K562 (cell line): ENCODE data around the gene DNAJB4. TPM values are rescaled to one million over a fixed set of nuclear protein-coding genes. Genes with fewer than 3 reads are reported as not detected.
A peak's percentile ranks its signal among the peaks of the same experiment; 100 is the strongest.

Experiments used
- CEBPB ChIP-seq: fragments of 450-650 bp; IDR thresholded peaks from 2 replicates; pipeline ENCODE4 v1.6.1; 2016; ENCODE audit warnings: missing genetic modification characterization, missing compliant biosample characterization
- E2F1 ChIP-seq: sonication (generic); formaldehyde crosslinking; IDR thresholded peaks from 2 replicates; pipeline ENCODE4 v1.8.1; 2023; ENCODE audit warnings: mild to moderate bottlenecking, missing genetic modification reagents, moderate library complexity
- ELF1 ChIP-seq: fragments of 200-800 bp; sonication (Bioruptor generic); IDR thresholded peaks from 2 replicates; pipeline ENCODE4 v1.6.1; 2016; ENCODE audit warnings: missing genetic modification characterization, missing compliant biosample characterization
- ELK3 ChIP-seq: fragments of 450-650 bp; formaldehyde crosslinking; IDR thresholded peaks from 2 replicates; pipeline ENCODE4 v1.4.0; 2020; ENCODE audit warnings: mild to moderate bottlenecking
- FIP1L1 ChIP-seq: fragments of 200-400 bp; formaldehyde crosslinking; IDR thresholded peaks from 2 replicates; pipeline ENCODE4 v1.6.1; 2018; ENCODE audit warnings: mild to moderate bottlenecking, low read depth, low read length; ENCODE audit not compliant: poor library complexity, severe bottlenecking
- FOXA3 ChIP-seq, 2 experiments: fragments of 450-650 bp in 1 of 2; sonication (generic) in 1 of 2; formaldehyde crosslinking; IDR thresholded peaks in 1 of 2; conservative IDR thresholded peaks in 1 of 2; 2 replicates each; pipeline versions ENCODE4 v1.4.0 to v1.8.0; 2020 to 2022; ENCODE audit warnings: mild to moderate bottlenecking in 2 of 2, missing genetic modification reagents in 1 of 2
- HDGF ChIP-seq: fragments of 450-650 bp; IDR thresholded peaks from 2 replicates; pipeline ENCODE4 v1.6.1; 2016
- ILK ChIP-seq: fragments of 450-650 bp; IDR thresholded peaks from 2 replicates; pipeline ENCODE4 v1.6.1; 2016; ENCODE audit warnings: missing genetic modification characterization, low read depth, mild to moderate bottlenecking, missing compliant biosample characterization, moderate library complexity, borderline replicate concordance
- SMAD3 ChIP-seq: fragments of 450-650 bp; formaldehyde crosslinking; conservative IDR thresholded peaks from 2 replicates; pipeline ENCODE4 v1.4.0; 2020; ENCODE audit warnings: mild to moderate bottlenecking
- SNAPC5 ChIP-seq: fragments of 250-450 bp; sonication (Bioruptor Pico); IDR thresholded peaks from 2 replicates; pipeline ENCODE4 v1.8.0; 2021; ENCODE audit warnings: moderate library complexity, mild to moderate bottlenecking, inconsistent platforms
- STAT5B ChIP-seq: fragments of 250-450 bp; sonication (Bioruptor Pico); IDR thresholded peaks from 2 replicates; pipeline ENCODE4 v1.8.0; 2021; ENCODE audit warnings: mild to moderate bottlenecking, inconsistent platforms
- TEAD4 ChIP-seq, 2 experiments: sonication (generic) in 1 of 2; formaldehyde crosslinking in 1 of 2; IDR thresholded peaks; 2 replicates each; pipeline versions ENCODE4 v1.6.1 to v1.8.0; 2012 to 2022; ENCODE audit warnings: borderline replicate concordance in 1 of 2, inconsistent platforms in 1 of 2, low read length in 1 of 2, mild to moderate bottlenecking in 1 of 2, missing genetic modification reagents in 1 of 2
- ZC3H8 ChIP-seq: fragments of 450-650 bp; IDR thresholded peaks from 2 replicates; pipeline ENCODE4 v1.6.1; 2017
- ZNF134 ChIP-seq: fragments of 250-450 bp; sonication (Bioruptor Pico); conservative IDR thresholded peaks from 2 replicates; pipeline ENCODE4 v1.4.0; 2020
- ZNF3 ChIP-seq: fragments of 250-450 bp; sonication (Bioruptor Pico); IDR thresholded peaks from 2 replicates; pipeline ENCODE4 v1.5.0; 2021; ENCODE audit warnings: mild to moderate bottlenecking, moderate library complexity
- ZNF695 ChIP-seq: fragments of 450-650 bp; formaldehyde crosslinking; IDR thresholded peaks from 2 replicates; pipeline ENCODE4 v1.4.0; 2020; ENCODE audit warnings: mild to moderate bottlenecking, moderate library complexity
- polyA plus RNA-seq, 8 experiments: library from polyadenylated mRNA; depleted of rRNA in 4 of 8; stranded (reverse) in 5 of 8; unstranded in 3 of 8; fragments of >200 nt; fragmentation: Nextera tagmentation in 2 of 8; fragmentation: Illumina TruSeq in 1 of 8; extraction: Ambion mirVana in 2 of 8; extraction: Trizol in 1 of 8; gene quantifications; 2 replicates each; pipeline versions ENCODE4 v1.2.1 to v1.2.3, GENCODE V29; 2011 to 2014; ENCODE audit warnings: inconsistent platforms in 1 of 8, missing spikeins in 1 of 8
- total RNA-seq, 7 experiments: library from RNA; depleted of rRNA in 6 of 7; stranded (reverse); fragments of >200 nt in 6 of 7; fragmentation: Illumina TruSeq in 2 of 7; extraction: Trizol in 2 of 7; gene quantifications; 2 replicates each; pipeline versions ENCODE4 v1.2.1 to v1.2.3, GENCODE V29; 2011 to 2021; ENCODE audit warnings: low replicate concordance in 1 of 7
- TF ChIP-seq, protein P1 (sequence below), 3 experiments: fragments of 200-800 bp in 1 of 3; fragments of 250-450 bp in 1 of 3; fragments of 450-650 bp in 1 of 3; sonication (Bioruptor Pico) in 1 of 3; sonication (Bioruptor generic) in 1 of 3; formaldehyde crosslinking in 1 of 3; IDR thresholded peaks; 2 replicates each; pipeline versions ENCODE4 v1.6.1 to v1.8.0; 2016 to 2022; ENCODE audit warnings: mild to moderate bottlenecking in 2 of 3, missing genetic modification characterization in 2 of 3, missing compliant biosample characterization in 1 of 3, moderate library complexity in 1 of 3
- TF ChIP-seq, protein P2 (sequence below), 2 experiments: fragments of 450-650 bp; IDR thresholded peaks; 2 replicates each; pipeline ENCODE4 v1.6.1; 2016

Gene DNAJB4
- total and polyA plus RNA-seq, 9 of the 15 experiments (the other 6 are each of a cell fraction or from before 2014, with no cell fraction given), result 8.5 to 27.7 (median 19.8) TPM

GRCh38 chr1:78003882-78004718 lies 639 bp upstream of the DNAJB4 start (continued):
- TF ChIP-seq, protein P1, sequence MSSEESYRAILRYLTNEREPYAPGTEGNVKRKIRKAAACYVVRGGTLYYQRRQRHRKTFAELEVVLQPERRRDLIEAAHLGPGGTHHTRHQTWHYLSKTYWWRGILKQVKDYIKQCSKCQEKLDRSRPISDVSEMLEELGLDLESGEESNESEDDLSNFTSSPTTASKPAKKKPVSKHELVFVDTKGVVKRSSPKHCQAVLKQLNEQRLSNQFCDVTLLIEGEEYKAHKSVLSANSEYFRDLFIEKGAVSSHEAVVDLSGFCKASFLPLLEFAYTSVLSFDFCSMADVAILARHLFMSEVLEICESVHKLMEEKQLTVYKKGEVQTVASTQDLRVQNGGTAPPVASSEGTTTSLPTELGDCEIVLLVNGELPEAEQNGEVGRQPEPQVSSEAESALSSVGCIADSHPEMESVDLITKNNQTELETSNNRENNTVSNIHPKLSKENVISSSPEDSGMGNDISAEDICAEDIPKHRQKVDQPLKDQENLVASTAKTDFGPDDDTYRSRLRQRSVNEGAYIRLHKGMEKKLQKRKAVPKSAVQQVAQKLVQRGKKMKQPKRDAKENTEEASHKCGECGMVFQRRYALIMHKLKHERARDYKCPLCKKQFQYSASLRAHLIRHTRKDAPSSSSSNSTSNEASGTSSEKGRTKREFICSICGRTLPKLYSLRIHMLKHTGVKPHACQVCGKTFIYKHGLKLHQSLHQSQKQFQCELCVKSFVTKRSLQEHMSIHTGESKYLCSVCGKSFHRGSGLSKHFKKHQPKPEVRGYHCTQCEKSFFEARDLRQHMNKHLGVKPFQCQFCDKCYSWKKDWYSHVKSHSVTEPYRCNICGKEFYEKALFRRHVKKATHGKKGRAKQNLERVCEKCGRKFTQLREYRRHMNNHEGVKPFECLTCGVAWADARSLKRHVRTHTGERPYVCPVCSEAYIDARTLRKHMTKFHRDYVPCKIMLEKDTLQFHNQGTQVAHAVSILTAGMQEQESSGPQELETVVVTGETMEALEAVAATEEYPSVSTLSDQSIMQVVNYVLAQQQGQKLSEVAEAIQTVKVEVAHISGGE (CRISPR knock-in tag; IDR thresholded peaks at IDR 0.05), result 0 out of 6 replicates have a peak, but pooled peaks of 1 of the 3 experiments have one; percentile 54
- no peak for TF ChIP-seq ILK
- peak in 1 of 2 experiments; percentile 94; a peak in 2 of 4 replicates for TF ChIP-seq FOXA3 (CRISPR knock-in tag; conservative IDR thresholded peaks at IDR 0.05 in 1 of 2, IDR thresholded peaks at IDR 0.05 in 1 of 2)
- peak; percentile 85 for TF ChIP-seq ZNF134 (CRISPR knock-in tag)
- TF ChIP-seq ZNF695 (CRISPR knock-in tag), result peak; percentile 100
- no peak; the same call in 1 of the 2 replicates for TF ChIP-seq ELF1 (tag)
- peak; percentile 99 for TF ChIP-seq ELK3 (CRISPR knock-in tag)
- TF ChIP-seq ZNF3 (CRISPR knock-in tag), result peak; percentile 99
- peak; percentile 94 for TF ChIP-seq SNAPC5
- TF ChIP-seq SMAD3 (CRISPR knock-in tag), result peak; percentile 99
- TF ChIP-seq, protein P2, sequence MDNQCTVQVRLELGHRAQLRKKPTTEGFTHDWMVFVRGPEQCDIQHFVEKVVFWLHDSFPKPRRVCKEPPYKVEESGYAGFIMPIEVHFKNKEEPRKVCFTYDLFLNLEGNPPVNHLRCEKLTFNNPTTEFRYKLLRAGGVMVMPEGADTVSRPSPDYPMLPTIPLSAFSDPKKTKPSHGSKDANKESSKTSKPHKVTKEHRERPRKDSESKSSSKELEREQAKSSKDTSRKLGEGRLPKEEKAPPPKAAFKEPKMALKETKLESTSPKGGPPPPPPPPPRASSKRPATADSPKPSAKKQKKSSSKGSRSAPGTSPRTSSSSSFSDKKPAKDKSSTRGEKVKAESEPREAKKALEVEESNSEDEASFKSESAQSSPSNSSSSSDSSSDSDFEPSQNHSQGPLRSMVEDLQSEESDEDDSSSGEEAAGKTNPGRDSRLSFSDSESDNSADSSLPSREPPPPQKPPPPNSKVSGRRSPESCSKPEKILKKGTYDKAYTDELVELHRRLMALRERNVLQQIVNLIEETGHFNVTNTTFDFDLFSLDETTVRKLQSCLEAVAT (IDR thresholded peaks at IDR 0.05), result no peak; a peak in 3 of 4 replicates
- TF ChIP-seq HDGF, result no peak
- TF ChIP-seq CEBPB, result peak; percentile 68
- no peak for TF ChIP-seq STAT5B (CRISPR knock-in tag)
- peak; percentile 92 for TF ChIP-seq TEAD4 (IDR thresholded peaks at IDR 0.05; ENCODE audit: low read length)
- no peak for TF ChIP-seq TEAD4 (CRISPR knock-in tag; IDR thresholded peaks at IDR 0.05; ENCODE audit: borderline replicate concordance)
- TF ChIP-seq E2F1 (CRISPR knock-in tag), result no peak
- TF ChIP-seq ZC3H8, result peak; percentile 98
- peak; percentile 99 for TF ChIP-seq FIP1L1
